Suprapubic skin (tissue), 3 donors: ENCODE measurements around the gene HMG20B.

Experiments
- CTCF ChIP-seq, 2 donors: fragments of 200-600 bp in 1 of 2; fragments of 450-650 bp in 1 of 2; sonication (generic) in 1 of 2; IDR thresholded peaks; one replicate each; pipeline ENCODE4 v1.5.1; 2016 to 2019; ENCODE audit warnings: antibody characterized with exemption in 2 of 2, mild to moderate bottlenecking in 1 of 2, moderate library complexity in 1 of 2
- POLR2AphosphoS5 ChIP-seq, 3 donors: sonication (generic); formaldehyde crosslinking; IDR thresholded peaks; one replicate each; pipeline ENCODE4 v1.6.1; 2017; ENCODE audit warnings: antibody characterized with exemption in 3 of 3

- TF ChIP-seq POLR2AphosphoS5 (IDR thresholded peaks at IDR 0.05): no peak
- TF ChIP-seq CTCF (IDR thresholded peaks at IDR 0.05): no peak
These were observed 36.8 kb upstream of the HMG20B start for GRCh38 chr19:3535981-3536380.
